ENCODE results near the gene HS3ST5.

The HS3ST5 gene

GRCh38 chr6:114181664-114182063 lies 161.2 kb downstream of the HS3ST5 start:
- no peak overlapping the region for H3K4me3 ChIP-seq (ENCODE audit: insufficient read depth in 1 of 2, low read depth in 1 of 2, low read length in 2 of 2)
- H2BK5ac ChIP-seq (ENCODE audit: low read depth, low read length, poor library complexity, severe bottlenecking): no peak overlapping the region
- no peak overlapping the region for H4K91ac ChIP-seq (ENCODE audit: low read length)
- no peaks in the 10 kb centered on the region for H3K4me1 ChIP-seq (ENCODE audit: control insufficient read depth, insufficient read depth, low read depth, low read length)
- H3K23ac ChIP-seq (ENCODE audit: low read length in 2 of 2): no peak overlapping the region
- H3K4me2 ChIP-seq (ENCODE audit: low read length, poor library complexity, severe bottlenecking): no peak overlapping the region
- no peak overlapping the region for H3K4ac ChIP-seq (ENCODE audit: low read depth in 1 of 2, low read length in 2 of 2)
- H3K14ac ChIP-seq (ENCODE audit: low read length in 2 of 2): no peak overlapping the region
- H3K36me3 ChIP-seq (ENCODE audit: control insufficient read depth in 1 of 2, insufficient read depth in 2 of 2, low read depth in 1 of 2, low read length in 2 of 2): no peaks in the 10 kb centered on the region
- no peak overlapping the region for H3K18ac ChIP-seq (ENCODE audit: low read depth in 1 of 2, low read length in 2 of 2)
- no peak overlapping the region for H3K27ac ChIP-seq (ENCODE audit: low read length, poor library complexity, severe bottlenecking)
- H4K8ac ChIP-seq (ENCODE audit: low read length): no peak overlapping the region
- no peaks in the 10 kb centered on the region for H3K9me3 ChIP-seq (ENCODE audit: control insufficient read depth, low read length)
- H2BK12ac ChIP-seq (ENCODE audit: low read length in 2 of 2): no peak overlapping the region
- WGBS: no CpG with 5 or more reads among the region's 3 CpGs
- no peaks in the 10 kb centered on the region for H3K79me1 ChIP-seq (replicated peaks; ENCODE audit: low read length, poor library complexity, severe bottlenecking)
- no peak overlapping the region for H2AFZ ChIP-seq (ENCODE audit: low read depth, low read length)
- no peak overlapping the region for H2BK15ac ChIP-seq (ENCODE audit: low read depth, poor library complexity, severe bottlenecking)
- H2AK5ac ChIP-seq (ENCODE audit: low read length, severe bottlenecking): no peak overlapping the region
- no peak for DNase-seq
- no peaks in the 10 kb centered on the region for H3K27me3 ChIP-seq (ENCODE audit: control insufficient read depth in 1 of 2, insufficient read depth in 1 of 2, low read length in 2 of 2)
- H2BK120ac ChIP-seq (ENCODE audit: low read depth, low read length): no peak overlapping the region
- H3K9ac ChIP-seq (ENCODE audit: low read length): no peak overlapping the region

- H3K9ac ChIP-seq (ENCODE audit: low read length): no peak overlapping the region
- H3K36me3 ChIP-seq (ENCODE audit: control insufficient read depth in 1 of 2, insufficient read depth in 2 of 2, low read depth in 1 of 2, low read length in 2 of 2): no peaks in the 10 kb centered on the region
- no peaks in the 10 kb centered on the region for H3K9me3 ChIP-seq (ENCODE audit: control insufficient read depth, low read length)
- H3K23ac ChIP-seq (ENCODE audit: low read length in 2 of 2): no peak overlapping the region
- H3K4me3 ChIP-seq (ENCODE audit: insufficient read depth in 1 of 2, low read depth in 1 of 2, low read length in 2 of 2): no peak overlapping the region
- H2BK120ac ChIP-seq (ENCODE audit: low read depth, low read length): no peak overlapping the region
- no peak overlapping the region for H2AK5ac ChIP-seq (ENCODE audit: low read length, severe bottlenecking)
- DNase-seq: no peak
- no peak overlapping the region for H4K8ac ChIP-seq (ENCODE audit: low read length)
- no peak overlapping the region for H2AFZ ChIP-seq (ENCODE audit: low read depth, low read length)
- H3K4me2 ChIP-seq (ENCODE audit: low read length, poor library complexity, severe bottlenecking): no peak overlapping the region
- no peaks in the 10 kb centered on the region for H3K79me1 ChIP-seq (replicated peaks; ENCODE audit: low read length, poor library complexity, severe bottlenecking)
- H3K27me3 ChIP-seq (ENCODE audit: control insufficient read depth in 1 of 2, insufficient read depth in 1 of 2, low read length in 2 of 2): no peaks in the 10 kb centered on the region
- H2BK15ac ChIP-seq (ENCODE audit: low read depth, poor library complexity, severe bottlenecking): no peak overlapping the region
- no peak overlapping the region for H2BK5ac ChIP-seq (ENCODE audit: low read depth, low read length, poor library complexity, severe bottlenecking)
- H2BK12ac ChIP-seq (ENCODE audit: low read length in 2 of 2): no peak overlapping the region
- whole genome bisulfite sequencing: 94% methylated on average over 1 of the region's 1 CpG
- no peak overlapping the region for H3K27ac ChIP-seq (ENCODE audit: low read length, poor library complexity, severe bottlenecking)
- H3K14ac ChIP-seq (ENCODE audit: low read length in 2 of 2): no peak overlapping the region
- no peak overlapping the region for H4K91ac ChIP-seq (ENCODE audit: low read length)
- H3K4ac ChIP-seq (ENCODE audit: low read depth in 1 of 2, low read length in 2 of 2): no peak overlapping the region
- H3K18ac ChIP-seq (ENCODE audit: low read depth in 1 of 2, low read length in 2 of 2): no peak overlapping the region
- H3K4me1 ChIP-seq (ENCODE audit: control insufficient read depth, insufficient read depth, low read depth, low read length): no peaks in the 10 kb centered on the region
These were observed 163.4 kb downstream of the HS3ST5 start for GRCh38 chr6:114179411-114179810.

GRCh38 chr6:114176726-114177125 lies 166.1 kb downstream of the HS3ST5 start:
- H2BK5ac ChIP-seq (ENCODE audit: low read depth, low read length, poor library complexity, severe bottlenecking): no peak overlapping the region
- no peak overlapping the region for H2BK120ac ChIP-seq (ENCODE audit: low read depth, low read length)
- H4K8ac ChIP-seq (ENCODE audit: low read length): no peak overlapping the region
- H3K23ac ChIP-seq (ENCODE audit: low read length in 2 of 2): no peak overlapping the region
- H2BK15ac ChIP-seq (ENCODE audit: low read depth, poor library complexity, severe bottlenecking): no peak overlapping the region
- H3K79me1 ChIP-seq (replicated peaks; ENCODE audit: low read length, poor library complexity, severe bottlenecking): no peaks in the 10 kb centered on the region
- DNase-seq: no peak
- no peaks in the 10 kb centered on the region for H3K36me3 ChIP-seq (ENCODE audit: control insufficient read depth in 1 of 2, insufficient read depth in 2 of 2, low read depth in 1 of 2, low read length in 2 of 2)
- H3K18ac ChIP-seq (ENCODE audit: low read depth in 1 of 2, low read length in 2 of 2): no peak overlapping the region
- no peak overlapping the region for H3K4me2 ChIP-seq (ENCODE audit: low read length, poor library complexity, severe bottlenecking)
- no peaks in the 10 kb centered on the region for H3K9me3 ChIP-seq (ENCODE audit: control insufficient read depth, low read length)
- no peak overlapping the region for H2AFZ ChIP-seq (ENCODE audit: low read depth, low read length)
- no peaks in the 10 kb centered on the region for H3K4me1 ChIP-seq (ENCODE audit: control insufficient read depth, insufficient read depth, low read depth, low read length)
- 66% methylated on average over 1 of the region's 2 CpGs for WGBS
- no peak overlapping the region for H3K4ac ChIP-seq (ENCODE audit: low read depth in 1 of 2, low read length in 2 of 2)
- no peak overlapping the region for H2BK12ac ChIP-seq (ENCODE audit: low read length in 2 of 2)
- H3K9ac ChIP-seq (ENCODE audit: low read length): no peak overlapping the region
- H3K4me3 ChIP-seq (ENCODE audit: insufficient read depth in 1 of 2, low read depth in 1 of 2, low read length in 2 of 2): no peak overlapping the region
- H2AK5ac ChIP-seq (ENCODE audit: low read length, severe bottlenecking): no peak overlapping the region
- no peak overlapping the region for H3K14ac ChIP-seq (ENCODE audit: low read length in 2 of 2)
- no peaks in the 10 kb centered on the region for H3K27me3 ChIP-seq (ENCODE audit: control insufficient read depth in 1 of 2, insufficient read depth in 1 of 2, low read length in 2 of 2)
- no peak overlapping the region for H3K27ac ChIP-seq (ENCODE audit: low read length, poor library complexity, severe bottlenecking)
- H4K91ac ChIP-seq (ENCODE audit: low read length): no peak overlapping the region

GRCh38 chr6:114172576-114173260 lies 170.1 kb downstream of the HS3ST5 start:
- DNase-seq: no peak
- no peak overlapping the region for H2BK15ac ChIP-seq (ENCODE audit: low read depth, poor library complexity, severe bottlenecking)
- H2BK12ac ChIP-seq (ENCODE audit: low read length in 2 of 2): no peak overlapping the region
- WGBS: no CpG with 5 or more reads among the region's 1 CpG
- no peaks in the 10 kb centered on the region for H3K36me3 ChIP-seq (ENCODE audit: control insufficient read depth in 1 of 2, insufficient read depth in 2 of 2, low read depth in 1 of 2, low read length in 2 of 2)
- no peak overlapping the region for H3K18ac ChIP-seq (ENCODE audit: low read depth in 1 of 2, low read length in 2 of 2)
- H3K4me3 ChIP-seq (ENCODE audit: insufficient read depth in 1 of 2, low read depth in 1 of 2, low read length in 2 of 2): no peak overlapping the region
- no peak overlapping the region for H2AFZ ChIP-seq (ENCODE audit: low read depth, low read length)
- no peaks in the 10 kb centered on the region for H3K9me3 ChIP-seq (ENCODE audit: control insufficient read depth, low read length)
- no peak overlapping the region for H4K91ac ChIP-seq (ENCODE audit: low read length)
- no peaks in the 10 kb centered on the region for H3K4me1 ChIP-seq (ENCODE audit: control insufficient read depth, insufficient read depth, low read depth, low read length)
- no peak overlapping the region for H3K14ac ChIP-seq (ENCODE audit: low read length in 2 of 2)
- no peak overlapping the region for H3K4me2 ChIP-seq (ENCODE audit: low read length, poor library complexity, severe bottlenecking)
- H2BK120ac ChIP-seq (ENCODE audit: low read depth, low read length): no peak overlapping the region
- H3K27me3 ChIP-seq (ENCODE audit: control insufficient read depth in 1 of 2, insufficient read depth in 1 of 2, low read length in 2 of 2): no peaks in the 10 kb centered on the region
- H3K23ac ChIP-seq (ENCODE audit: low read length in 2 of 2): no peak overlapping the region
- H3K9ac ChIP-seq (ENCODE audit: low read length): no peak overlapping the region
- no peak overlapping the region for H2AK5ac ChIP-seq (ENCODE audit: low read length, severe bottlenecking)
- H3K27ac ChIP-seq (ENCODE audit: low read length, poor library complexity, severe bottlenecking): no peak overlapping the region
- H2BK5ac ChIP-seq (ENCODE audit: low read depth, low read length, poor library complexity, severe bottlenecking): no peak overlapping the region
- no peaks in the 10 kb centered on the region for H3K79me1 ChIP-seq (replicated peaks; ENCODE audit: low read length, poor library complexity, severe bottlenecking)
- H4K8ac ChIP-seq (ENCODE audit: low read length): no peak overlapping the region
- no peak overlapping the region for H3K4ac ChIP-seq (ENCODE audit: low read depth in 1 of 2, low read length in 2 of 2)
